RWPE1 (cell line): Measurements from ENCODE around the gene TLDC2.

Experiments used
- CTCF ChIA-PET: fragments of 350-600 bp; sonication (Branson Sonifier 250); formaldehyde crosslinking; extraction: SDS; loops from one replicate; lab custom pipeline; 2021; lab: Yijun Ruan, JAX
- POLR2A ChIA-PET: fragments of 400-600 bp; formaldehyde crosslinking; extraction: SDS; loops from one replicate; lab custom pipeline; 2020; ENCODE audit warnings: antibody characterized with exemption; ENCODE audit not compliant: low non-redundant PET; lab: Yijun Ruan, JAX
- DNase-seq: peaks from one replicate; pipeline ENCODE4 v3.0.0; 2012; ENCODE audit warnings: low spot score
- H3K27ac ChIP-seq: fragments of 450-650 bp; 2 replicates; pipeline ENCODE4 v1.5.1; 2017
- CTCF ChIP-seq: fragments of 450-650 bp; conservative IDR thresholded peaks from 2 replicates; pipeline ENCODE4 v1.5.1; 2017; ENCODE audit warnings: low read depth, mild to moderate bottlenecking

Gene TLDC2

GRCh38 chr20:36883977-36884535 lies 8.1 kb downstream of the TLDC2 start:
- CTCF ChIA-PET: interaction anchor here (0.6 to 0.9 kb wide), 3 partner anchors 9 to 422 kb away, joined by 3 to 4 read pairs (median 3); no protein-coding TSS in a partner anchor
- POLR2A ChIA-PET: interaction anchor here (0.6 kb wide), 1 partner anchor 273 kb away, joined by 4 read pairs; no protein-coding TSS in a partner anchor
- TF ChIP-seq CTCF: no peak
- no peak for DNase-seq
- H3K27ac ChIP-seq: no peak overlapping the region

- no peak overlapping the region for H3K27ac ChIP-seq
- TF ChIP-seq CTCF: no peak
- CTCF ChIA-PET: interaction anchor here (0.6 kb wide), 3 partner anchors 18 to 172 kb away, joined by 3 to 6 read pairs (median 3); no protein-coding TSS in a partner anchor
- POLR2A ChIA-PET: no interaction called here
- DNase-seq: no peak
Measured at GRCh38 chr20:36885356-36885755, 9.4 kb downstream of the TLDC2 start.

GRCh38 chr20:36886859-36887751 lies 11.2 kb downstream of the TLDC2 start:
- peak; percentile 100 for TF ChIP-seq CTCF
- POLR2A ChIA-PET: no interaction called here
- peak overlapping the region; percentile 6; the same call in 1 of the 2 replicates for H3K27ac ChIP-seq

GRCh38 chr20:36887752-36888090 lies 11.8 kb downstream of the TLDC2 start:
- ChIA-PET CTCF (interaction anchor here (0.6 to 1.2 kb wide), 4 partner anchors 12 to 114 kb away, joined by 3 to 5 read pairs (median 3); partner anchors contain the start of genes DSN1 and TLDC2), POLR2A (no interaction called here)
- no peak for TF ChIP-seq CTCF
- no peak for DNase-seq
- no peak overlapping the region for H3K27ac ChIP-seq

More at GRCh38 chr20:36886859-36887751, 11.2 kb downstream of the TLDC2 start:
- CTCF ChIA-PET: interaction anchor here (0.5 to 1.9 kb wide), 32 partner anchors 11 to 313 kb away, joined by 3 to 9 read pairs (median 4); partner anchors contain the start of genes DSN1, RAB5IF and TLDC2
- DNase-seq: peak; percentile 97

- DNase-seq: no peak
- 0 out of 2 replicates have a peak overlapping the region, but pooled peaks have one; percentile 1 for H3K27ac ChIP-seq
- CTCF ChIA-PET: interaction anchor here (0.7 to 1.0 kb wide), 5 partner anchors 9 to 609 kb away, joined by 3 to 4 read pairs (median 3); no protein-coding TSS in a partner anchor
- TF ChIP-seq CTCF: no peak
- POLR2A ChIA-PET: no interaction called here
Measured at GRCh38 chr20:36888880-36889516, 13.1 kb downstream of the TLDC2 start.

- H3K27ac ChIP-seq: no peak overlapping the region
- ChIA-PET POLR2A (no interaction called here), CTCF (interaction anchor here (0.6 kb wide), 1 partner anchor 283 kb away, joined by 3 read pairs; no protein-coding TSS in a partner anchor)
- no peak for DNase-seq
- no peak for TF ChIP-seq CTCF
Measured at GRCh38 chr20:36890586-36890985, 14.6 kb downstream of the TLDC2 start.
